Gastrocnemius medialis (tissue), 4 donors: ENCODE data around the gene TCF4. TPM values are rescaled to one million over a fixed set of nuclear protein-coding genes. Genes with fewer than 3 reads are reported as not detected.

ENCODE experiments used
- ATAC-seq, 2 donors: fragments of 150-250 bp; one replicate each; pipeline ENCODE4 v1.9.1; 2016
- DNase-seq, 2 donors: peaks; one replicate each; pipeline ENCODE4 v3.0.0-alpha.2; 2019
- H3K27ac ChIP-seq, 4 donors: fragments of 200-600 bp; sonication (generic); 1 replicate in 1 of 4; 2 replicates in 3 of 4; pipeline ENCODE4 v1.5.1; 2016 to 2018; ENCODE audit warnings: mild to moderate bottlenecking in 2 of 4, moderate library complexity in 1 of 4
- H3K27me3 ChIP-seq, 3 donors: fragments of 200-600 bp; sonication (generic) in 2 of 3; 1 replicate in 1 of 3; 2 replicates in 2 of 3; pipeline versions ENCODE4 v1.5.1 to v1.6.0; 2016 to 2019; ENCODE audit warnings: mild to moderate bottlenecking in 1 of 3, moderate library complexity in 1 of 3
- H3K36me3 ChIP-seq, 2 donors: fragments of 200-600 bp; sonication (generic) in 1 of 2; one replicate each; pipeline ENCODE4 v1.5.1; 2017 to 2018
- H3K4me1 ChIP-seq, 2 donors: fragments of 200-600 bp; sonication (generic) in 1 of 2; one replicate each; pipeline ENCODE4 v1.5.1; 2016 to 2017; ENCODE audit warnings: mild to moderate bottlenecking in 2 of 2
- H3K4me3 ChIP-seq, 4 donors: fragments of 200-600 bp; sonication (generic) in 3 of 4; 1 replicate in 1 of 4; 2 replicates in 3 of 4; pipeline ENCODE4 v1.5.1; 2016 to 2019; ENCODE audit warnings: mild to moderate bottlenecking in 2 of 4
- H3K9me3 ChIP-seq, 3 donors: fragments of 200-600 bp; sonication (generic) in 2 of 3; 1 replicate in 1 of 3; 2 replicates in 2 of 3; pipeline ENCODE4 v1.5.1; 2016 to 2019
- CTCF ChIP-seq, 5 experiments: fragments of 450-650 bp in 3 of 5; fragments of 200-600 bp in 2 of 5; sonication (generic) in 2 of 5; IDR thresholded peaks in 4 of 5; conservative IDR thresholded peaks in 1 of 5; 1 replicate in 4 of 5; 2 replicates in 1 of 5; pipeline ENCODE4 v1.5.1; 2016 to 2019; ENCODE audit warnings: antibody characterized with exemption in 5 of 5, mild to moderate bottlenecking in 3 of 5, moderate library complexity in 3 of 5
- POLR2A ChIP-seq, 2 donors: fragments of 450-650 bp; IDR thresholded peaks; one replicate each; pipeline ENCODE4 v1.6.1; 2017; ENCODE audit warnings: antibody characterized with exemption in 2 of 2, mild to moderate bottlenecking in 2 of 2, moderate library complexity in 2 of 2
- in situ Hi-C, 4 donors: fragments of 200-750 bp; cut with MboI; loops; one replicate each; pipeline versions ENCODE4 v1.15.0 to v1.8.0; 2017; ENCODE audit warnings: low sequenced_read_pairs in 4 of 4
- intact Hi-C: fragments of 100-400 bp; cut with DNase I; formaldehyde crosslinking; loops from one replicate; pipeline ENCODE4 v1.15.1; 2023; ENCODE audit warnings: low total_unique reads
- total RNA-seq, 4 donors: library from RNA; depleted of rRNA; stranded (reverse); fragments of >200 nt; gene quantifications; one replicate each; pipeline versions ENCODE4 v1.1.0 to v1.2.3, GENCODE V29; 2016

The TCF4 gene
- total RNA-seq, 4 donors from 2014 or later: 40.3 to 60.6 (median 53.6) TPM

GRCh38 chr18:55316486-55317184, 271.4 kb downstream of the TCF4 start:
- Histone ChIP-seq H3K9me3 (no peaks in the 10 kb centered on the region), H3K4me3 (peak overlapping the region in 2 of 4 donors; percentile 68 to 78), H3K27me3 (no peaks in the 10 kb centered on the region), H3K4me1 (peaks cover 72 to 76% of the 10 kb centered on the region in 2 donors), H3K27ac (peak overlapping the region; percentile 93 to 95 (median 94)), H3K36me3 (no peaks in the 10 kb centered on the region)
- intact Hi-C loops (no loop called here), in situ Hi-C loops (loop anchor here in 2 of 4 donors (5.0 to 25.0 kb wide), 2 partner anchors 96 to 271 kb away; partner anchors contain the start of gene TCF4 (in 1 of the 2))
- TF ChIP-seq POLR2A (IDR thresholded peaks at IDR 0.05): no peak
- TF ChIP-seq CTCF (IDR thresholded peaks at IDR 0.05 in 4 of 5, conservative IDR thresholded peaks at IDR 0.05 in 1 of 5): no peak
- no peak for DNase-seq
- ATAC-seq: no peak

- Histone ChIP-seq H3K4me1 (peaks cover 87 to 95% of the 10 kb centered on the region in 2 donors), H3K27me3 (no peaks in the 10 kb centered on the region), H3K36me3 (no peaks in the 10 kb centered on the region), H3K27ac (peak overlapping the region in 3 of 4 donors; percentile 2 to 93 (median 17)), H3K4me3 (no peak overlapping the region), H3K9me3 (no peaks in the 10 kb centered on the region)
- intact Hi-C loops (no loop called here), in situ Hi-C loops (loop anchor here in 2 of 4 donors (5.0 to 25.0 kb wide), 2 partner anchors 98 to 273 kb away; partner anchors contain the start of gene TCF4 (in 1 of the 2))
- no peak for TF ChIP-seq POLR2A (IDR thresholded peaks at IDR 0.05)
- no peak for TF ChIP-seq CTCF (IDR thresholded peaks at IDR 0.05 in 4 of 5, conservative IDR thresholded peaks at IDR 0.05 in 1 of 5)
- ATAC-seq: no peak
- no peak for DNase-seq
Observed at GRCh38 chr18:55314615-55315237, 273.3 kb downstream of the TCF4 start.

- Histone ChIP-seq H3K27ac (peak overlapping the region; percentile 1 to 29 (median 10)), H3K4me1 (peaks cover 80 to 89% of the 10 kb centered on the region in 2 donors), H3K9me3 (no peaks in the 10 kb centered on the region), H3K4me3 (peak overlapping the region in 1 of 4 donors; percentile 2), H3K27me3 (no peaks in the 10 kb centered on the region), H3K36me3 (no peaks in the 10 kb centered on the region)
- TF ChIP-seq CTCF (IDR thresholded peaks at IDR 0.05 in 4 of 5, conservative IDR thresholded peaks at IDR 0.05 in 1 of 5) (no peak), POLR2A (IDR thresholded peaks at IDR 0.05) (no peak)
- intact Hi-C loops (no loop called here), in situ Hi-C loops (loop anchor here in 1 of 4 donors (25.0 kb wide), 1 partner anchor 98 kb away; no protein-coding TSS in a partner anchor)
- no peak for ATAC-seq
- no peak for DNase-seq
Observed at GRCh38 chr18:55314031-55314430, 274.0 kb downstream of the TCF4 start.

GRCh38 chr18:55310863-55311262, 277.1 kb downstream of the TCF4 start:
- no peaks in the 10 kb centered on the region for H3K27me3 ChIP-seq
- H3K4me1 ChIP-seq: peaks cover 60 to 71% of the 10 kb centered on the region in 2 donors
- H3K9me3 ChIP-seq: no peaks in the 10 kb centered on the region
- peak overlapping the region in 1 of 4 donors; percentile 14 for H3K27ac ChIP-seq
- DNase-seq (no peak), ATAC-seq (no peak)
- no peaks in the 10 kb centered on the region for H3K36me3 ChIP-seq
- no peak overlapping the region for H3K4me3 ChIP-seq
- in situ Hi-C loops (loop anchor here in 1 of 4 donors (25.0 kb wide), 1 partner anchor 101 kb away; no protein-coding TSS in a partner anchor), intact Hi-C loops (no loop called here)
- TF ChIP-seq CTCF (IDR thresholded peaks at IDR 0.05 in 4 of 5, conservative IDR thresholded peaks at IDR 0.05 in 1 of 5) (no peak), POLR2A (IDR thresholded peaks at IDR 0.05) (no peak)
